Ovary (tissue), 3 donors: ENCODE results near the gene TRPM3.

Experiments
- CTCF ChIP-seq, 3 donors: fragments of 450-650 bp in 2 of 3; fragments of 200-600 bp in 1 of 3; IDR thresholded peaks; one replicate each; pipeline versions ENCODE4 v1.5.1 to v1.8.0; 2016 to 2022; ENCODE audit warnings: antibody characterized with exemption in 3 of 3, mild to moderate bottlenecking in 1 of 3
- EP300 ChIP-seq: sonication (generic); formaldehyde crosslinking; IDR thresholded peaks from one replicate; pipeline ENCODE4 v1.6.1; 2017; ENCODE audit warnings: antibody characterized with exemption
- POLR2A ChIP-seq: fragments of 450-650 bp; IDR thresholded peaks from one replicate; pipeline ENCODE4 v1.6.1; 2017; ENCODE audit warnings: antibody characterized with exemption, mild to moderate bottlenecking, moderate library complexity
- donor health status: DM: no; HTN: no; CAD: no.

GRCh38 chr9:70688704-70689103 is 432.7 kb downstream of the TRPM3 start:
- TF ChIP-seq EP300 (no peak), CTCF (IDR thresholded peaks at IDR 0.05) (no peak), POLR2A (no peak)
